ENCODE measurements around the gene IFNAR1.

Gene IFNAR1

GRCh38 chr21:33324291-33325221, at the start of gene IFNAR1:
Gene IFNAR1 (plus strand): TSS chr21:33324970. CDS start chr21:33325056, 86 bp downstream.
- peak; percentile 86 for DNase-seq (ENCODE audit: extremely low read depth, low read depth)
- no peak for TF ChIP-seq CTCF (IDR thresholded peaks at IDR 0.05; ENCODE audit: low read depth, low read length, missing control alignments)
- peak within 1 kb of the TSS; percentile 94 for H3K4me3 ChIP-seq (replicated peaks; ENCODE audit: low read depth, low read length)

- H3K4me3 ChIP-seq (replicated peaks; ENCODE audit: low read depth, low read length), result no peak overlapping the region
- peak; percentile 75 for DNase-seq (ENCODE audit: extremely low read depth, low read depth)
- TF ChIP-seq CTCF (IDR thresholded peaks at IDR 0.05; ENCODE audit: low read depth, low read length, missing control alignments), result no peak
These were observed 46.0 kb upstream of the IFNAR1 start for GRCh38 chr21:33278721-33279120.

DNA sequence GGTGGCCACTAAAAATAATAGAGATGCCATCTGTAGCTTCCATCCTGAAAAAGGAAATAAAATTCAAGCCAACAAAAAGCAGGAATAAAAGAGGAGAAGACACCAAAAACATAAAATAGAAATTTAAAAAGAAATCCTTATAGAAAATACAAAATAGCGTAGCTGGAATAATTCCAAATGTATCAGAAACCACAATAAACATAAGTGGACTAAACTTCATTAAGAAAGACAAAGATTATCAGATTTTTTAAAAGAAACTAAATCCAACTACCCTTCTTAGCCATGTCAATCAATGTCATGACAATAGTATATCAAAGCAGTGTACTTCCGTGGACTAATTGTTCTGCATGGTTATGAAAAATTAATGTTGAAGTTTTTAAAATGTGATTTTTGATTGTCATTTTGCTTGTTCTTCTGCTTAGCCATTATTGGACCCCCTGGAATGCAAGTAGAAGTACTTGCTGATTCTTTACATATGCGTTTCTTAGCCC, 45.4 kb upstream of the IFNAR1 start:
- no peak for DNase-seq (ENCODE audit: extremely low read depth, low read depth)
- no peak overlapping the region for H3K4me3 ChIP-seq (replicated peaks; ENCODE audit: low read depth, low read length)
- TF ChIP-seq CTCF (IDR thresholded peaks at IDR 0.05; ENCODE audit: low read depth, low read length, missing control alignments), result no peak

DNA sequence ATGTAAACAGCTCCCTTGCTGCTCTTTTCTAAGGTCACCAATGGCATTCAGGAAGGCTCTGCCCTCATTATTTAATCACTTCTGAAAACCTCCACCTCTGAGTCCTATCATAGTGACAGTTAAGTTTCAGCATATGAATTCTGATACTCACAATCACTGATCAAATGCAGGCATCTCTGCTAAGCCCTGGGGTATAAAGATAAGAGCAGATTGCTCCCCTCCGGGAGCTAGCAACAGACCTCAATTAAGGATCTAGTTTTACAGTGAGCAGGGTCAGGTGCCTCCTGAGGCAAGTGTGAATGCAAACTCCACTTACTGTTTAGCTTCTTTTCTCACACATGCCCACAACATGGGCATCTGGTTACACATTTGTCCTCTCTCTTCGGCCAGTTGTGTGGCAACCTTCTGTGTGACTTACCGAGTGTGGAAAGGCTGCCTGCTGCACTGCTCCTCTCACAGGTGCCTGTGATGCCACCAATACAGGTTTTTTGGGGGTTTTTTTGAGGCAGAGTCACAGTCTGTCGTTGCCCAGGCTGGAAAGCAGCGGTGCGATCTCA, 43.6 kb upstream of the IFNAR1 start:
- H3K4me3 ChIP-seq (replicated peaks; ENCODE audit: low read depth, low read length), result no peak overlapping the region
- no peak for DNase-seq (ENCODE audit: extremely low read depth, low read depth)
- TF ChIP-seq CTCF (IDR thresholded peaks at IDR 0.05; ENCODE audit: low read depth, low read length, missing control alignments), result no peak

- no peak for DNase-seq (ENCODE audit: extremely low read depth, low read depth)
- H3K4me3 ChIP-seq (replicated peaks; ENCODE audit: low read depth, low read length), result no peak overlapping the region
- no peak for TF ChIP-seq CTCF (IDR thresholded peaks at IDR 0.05; ENCODE audit: low read depth, low read length, missing control alignments)
These were observed 41.6 kb upstream of the IFNAR1 start for GRCh38 chr21:33283203-33283602.

- no peak overlapping the region for H3K4me3 ChIP-seq (replicated peaks; ENCODE audit: low read depth, low read length)
- no peak for TF ChIP-seq CTCF (IDR thresholded peaks at IDR 0.05; ENCODE audit: low read depth, low read length, missing control alignments)
- DNase-seq (ENCODE audit: extremely low read depth, low read depth), result no peak
These were observed 38.7 kb upstream of the IFNAR1 start for GRCh38 chr21:33286076-33286475.

Data from HFF-Myc (cell line).